ENCODE results near the gene TRIM14. TPM values are rescaled to one million over a fixed set of nuclear protein-coding genes. Genes with fewer than 3 reads are reported as not detected.

The TRIM14 gene
- total and polyA plus RNA-seq, 7 experiments from 2014 or later, result 54.1 to 114 (median 79.7) TPM

- Mint-ChIP-seq H3K27me3 (no peaks in the 10 kb centered on the region), H3K9me3 (peaks cover 0 to 2% (median 0%) of the 10 kb centered on the region in 11 donors), H3K4me1 (peaks cover 8 to 38% (median 29%) of the 10 kb centered on the region in 7 donors), H3K4me3 (peak overlapping the region; percentile 93 to 100 (median 95)), H3K36me3 (peaks cover 4 to 11% (median 7%) of the 10 kb centered on the region in 5 donors), H3K27ac (peak overlapping the region; percentile 93 to 100 (median 97))
- Histone ChIP-seq H3K4me3 (ENCODE audit: low read length) (peak overlapping the region; percentile 73), H3K27ac (ENCODE audit: low read depth, low read length) (peak overlapping the region; percentile 93), H3K27me3 (ENCODE audit: control insufficient read depth in 2 of 2, insufficient read depth in 2 of 2, low read length in 2 of 2) (no peaks in the 10 kb centered on the region), H3K9me3 (ENCODE audit: control insufficient read depth in 2 of 3, low read length in 3 of 3) (no peaks in the 10 kb centered on the region), H3K36me3 (ENCODE audit: control insufficient read depth in 2 of 3, insufficient read depth in 3 of 3, low read length in 3 of 3) (peaks cover 0 to 13% (median 0%) of the 10 kb centered on the region in 3 experiments), H3K4me1 (ENCODE audit: control insufficient read depth in 2 of 2, insufficient read depth in 2 of 2, low read length in 2 of 2) (peaks cover 9 to 22% of the 10 kb centered on the region in 2 donors)
- ChIA-PET POLR2A (interaction anchor here (0.5 to 3.5 kb wide), 19 partner anchors 10 to 360 kb away, joined by 3 to 25 read pairs (median 4); partner anchors contain the start of genes ANP32B, TBC1D2, TRMO and XPA), CTCF (interaction anchor here (0.6 to 1.8 kb wide), 4 partner anchors 12 to 61 kb away, joined by 3 to 7 read pairs (median 4); partner anchors contain the start of gene TRIM14)
- intact Hi-C loops (cut with micrococcal nuclease), result loop anchor here (1.0 to 2.0 kb wide), 8 partner anchors 18 to 424 kb away; partner anchors contain the start of genes ANP32B (in 1 of the 2), CORO2A (in 1 of the 2), NCBP1 (in 1 of the 2) and TBC1D2 (in 1 of the 2)
- no peak for ATAC-seq
- peak in 4 of 9 donors; percentile 20 to 43 (median 26) for DNase-seq
These were observed 61.8 kb downstream of the TRIM14 start for GRCh38 chr9:98057138-98057799.

GRCh38 chr9:98056269-98057137 is 62.5 kb downstream of the TRIM14 start, which contains the start of gene NANS:
TSS of gene NANS (plus strand) at chr9:98056732. CDS start at chr9:98056809, 77 bp downstream.
- Mint-ChIP-seq H3K36me3 (peaks cover 4 to 7% (median 5%) of the 10 kb centered on the region in 5 donors), H3K4me3 (peak within 1 kb of the TSS; percentile 93 to 100 (median 95)), H3K27ac (peak within 1 kb of the TSS; percentile 93 to 100 (median 97)), H3K4me1 (peaks cover 6 to 40% (median 27%) of the 10 kb centered on the region in 7 donors), H3K27me3 (no peaks in the 10 kb centered on the region), H3K9me3 (peaks cover 0 to 2% (median 0%) of the 10 kb centered on the region in 11 donors)
- ChIA-PET POLR2A (interaction anchor here (0.5 to 3.5 kb wide), 22 partner anchors 9 to 423 kb away, joined by 3 to 25 read pairs (median 4); partner anchors contain the start of genes ANP32B, NCBP1, TBC1D2 and TRMO), CTCF (interaction anchor here (1.2 to 1.8 kb wide), 3 partner anchors 12 to 62 kb away, joined by 4 to 7 read pairs (median 4); partner anchors contain the start of gene TRIM14)
- H3K9me3 ChIP-seq (ENCODE audit: control insufficient read depth in 2 of 3, low read length in 3 of 3), result no peaks in the 10 kb centered on the region
- peak; percentile 84 to 93 (median 91) for DNase-seq
- ATAC-seq, result peak; percentile 99
- peak within 1 kb of the TSS; percentile 93 for H3K27ac ChIP-seq (ENCODE audit: low read depth, low read length)
- intact Hi-C loops (cut with micrococcal nuclease), result loop anchor here (1.0 to 2.0 kb wide), 13 partner anchors 11 to 424 kb away; partner anchors contain the start of genes ANP32B (in 2 of the 2), TBC1D2 (in 2 of the 2), CORO2A (in 1 of the 2) and NCBP1 (in 1 of the 2)
- peak within 1 kb of the TSS; percentile 73 for H3K4me3 ChIP-seq (ENCODE audit: low read length)
- no peaks in the 10 kb centered on the region for H3K27me3 ChIP-seq (ENCODE audit: control insufficient read depth in 2 of 2, insufficient read depth in 2 of 2, low read length in 2 of 2)
- H3K4me1 ChIP-seq (ENCODE audit: control insufficient read depth in 2 of 2, insufficient read depth in 2 of 2, low read length in 2 of 2), result peaks cover 9 to 22% of the 10 kb centered on the region in 2 donors
- peaks cover 0 to 7% (median 0%) of the 10 kb centered on the region in 3 experiments for H3K36me3 ChIP-seq (ENCODE audit: control insufficient read depth in 2 of 3, insufficient read depth in 3 of 3, low read length in 3 of 3)

DNA sequence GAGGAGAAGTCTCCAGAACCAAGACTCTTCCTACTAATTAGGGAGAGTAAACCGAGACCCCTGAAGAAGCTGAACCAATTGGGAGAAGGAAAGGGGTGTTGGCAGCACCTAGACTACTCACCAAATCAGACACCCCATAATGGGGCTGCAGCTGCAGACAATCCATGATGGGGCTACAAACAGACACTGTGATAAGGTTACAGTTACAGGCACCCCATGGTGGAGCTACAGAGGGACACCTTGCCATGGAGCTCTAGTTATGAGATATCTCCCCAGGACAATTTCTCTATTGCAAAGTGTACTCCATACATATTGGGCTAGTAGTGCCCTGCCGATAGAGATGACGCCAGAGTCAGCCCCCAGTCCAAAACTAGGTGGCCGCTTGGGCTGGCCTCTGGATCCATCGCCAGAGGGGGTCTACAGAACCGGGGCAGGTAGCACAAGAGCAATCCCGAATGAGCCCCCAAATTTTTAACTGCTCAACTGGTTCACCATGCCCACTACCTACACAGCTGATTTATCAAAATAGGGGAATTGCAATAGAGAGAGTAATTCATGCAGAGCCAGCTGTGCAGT is 64.6 kb downstream of the TRIM14 start:
- Mint-ChIP-seq H3K4me3 (no peak overlapping the region), H3K36me3 (peaks cover 0 to 8% (median 0%) of the 10 kb centered on the region in 5 donors), H3K9me3 (no peaks in the 10 kb centered on the region), H3K27ac (peak overlapping the region in 4 of 9 donors; percentile 10 to 97 (median 50)), H3K27me3 (no peaks in the 10 kb centered on the region), H3K4me1 (peaks cover 6 to 48% (median 33%) of the 10 kb centered on the region in 7 donors)
- Histone ChIP-seq H3K4me1 (ENCODE audit: control insufficient read depth in 2 of 2, insufficient read depth in 2 of 2, low read length in 2 of 2) (peaks cover 9 to 22% of the 10 kb centered on the region in 2 donors), H3K36me3 (ENCODE audit: control insufficient read depth in 2 of 3, insufficient read depth in 3 of 3, low read length in 3 of 3) (no peaks in the 10 kb centered on the region), H3K9me3 (ENCODE audit: control insufficient read depth in 2 of 3, low read length in 3 of 3) (no peaks in the 10 kb centered on the region), H3K4me3 (ENCODE audit: low read length) (no peak overlapping the region), H3K27ac (ENCODE audit: low read depth, low read length) (no peak overlapping the region), H3K27me3 (ENCODE audit: control insufficient read depth in 2 of 2, insufficient read depth in 2 of 2, low read length in 2 of 2) (no peaks in the 10 kb centered on the region)
- ChIA-PET POLR2A (interaction anchor here (0.7 to 1.3 kb wide), 2 partner anchors 9 to 365 kb away, joined by 3 to 6 read pairs; no protein-coding TSS in a partner anchor), CTCF (interaction anchor here (0.7 to 0.9 kb wide), 2 partner anchors 17 to 132 kb away, joined by 3 read pairs; no protein-coding TSS in a partner anchor)
- intact Hi-C loops (cut with micrococcal nuclease), result no loop called here
- ATAC-seq, result no peak
- DNase-seq, result no peak

DNA sequence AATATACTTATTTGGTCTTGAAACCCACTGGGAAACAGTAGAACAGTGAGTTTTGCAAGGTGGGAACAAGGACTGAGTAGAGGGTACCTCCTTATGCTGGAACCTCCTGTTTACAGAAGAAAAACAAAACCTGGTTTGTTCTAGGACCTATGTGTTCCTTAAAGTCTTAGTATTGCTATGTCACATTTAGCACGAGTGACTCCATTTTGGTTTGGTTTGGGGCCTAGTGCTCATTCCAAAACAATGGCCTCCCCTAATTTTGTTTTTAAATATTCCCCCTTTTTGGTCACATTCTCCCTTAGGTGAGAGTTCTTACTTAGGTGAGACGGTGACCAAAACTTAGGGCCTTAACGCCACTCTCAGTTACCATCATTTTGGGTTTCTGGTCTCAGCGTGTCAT is 68.7 kb downstream of the TRIM14 start:
- ChIA-PET CTCF (interaction anchor here (0.7 kb wide), 1 partner anchor 272 kb away, joined by 4 read pairs; no protein-coding TSS in a partner anchor), POLR2A (interaction anchor here (1.0 kb wide), 1 partner anchor 8 kb away, joined by 3 read pairs; no protein-coding TSS in a partner anchor)
- Mint-ChIP-seq H3K27me3 (no peaks in the 10 kb centered on the region), H3K36me3 (peaks cover 0 to 18% (median 0%) of the 10 kb centered on the region in 5 donors), H3K27ac (peak overlapping the region in 1 of 9 donors; percentile 63), H3K4me3 (no peak overlapping the region), H3K4me1 (peaks cover 4 to 55% (median 37%) of the 10 kb centered on the region in 7 donors), H3K9me3 (peaks cover 0 to 1% (median 0%) of the 10 kb centered on the region in 11 donors)
- ATAC-seq (no peak), DNase-seq (no peak)
- Histone ChIP-seq H3K9me3 (ENCODE audit: control insufficient read depth in 2 of 3, low read length in 3 of 3) (no peaks in the 10 kb centered on the region), H3K4me1 (ENCODE audit: control insufficient read depth in 2 of 2, insufficient read depth in 2 of 2, low read length in 2 of 2) (no peaks in the 10 kb centered on the region), H3K27ac (ENCODE audit: low read depth, low read length) (no peak overlapping the region), H3K27me3 (ENCODE audit: control insufficient read depth in 2 of 2, insufficient read depth in 2 of 2, low read length in 2 of 2) (no peaks in the 10 kb centered on the region), H3K36me3 (ENCODE audit: control insufficient read depth in 2 of 3, insufficient read depth in 3 of 3, low read length in 3 of 3) (no peaks in the 10 kb centered on the region), H3K4me3 (ENCODE audit: low read length) (no peak overlapping the region)
- intact Hi-C loops (cut with micrococcal nuclease), result no loop called here

DNA sequence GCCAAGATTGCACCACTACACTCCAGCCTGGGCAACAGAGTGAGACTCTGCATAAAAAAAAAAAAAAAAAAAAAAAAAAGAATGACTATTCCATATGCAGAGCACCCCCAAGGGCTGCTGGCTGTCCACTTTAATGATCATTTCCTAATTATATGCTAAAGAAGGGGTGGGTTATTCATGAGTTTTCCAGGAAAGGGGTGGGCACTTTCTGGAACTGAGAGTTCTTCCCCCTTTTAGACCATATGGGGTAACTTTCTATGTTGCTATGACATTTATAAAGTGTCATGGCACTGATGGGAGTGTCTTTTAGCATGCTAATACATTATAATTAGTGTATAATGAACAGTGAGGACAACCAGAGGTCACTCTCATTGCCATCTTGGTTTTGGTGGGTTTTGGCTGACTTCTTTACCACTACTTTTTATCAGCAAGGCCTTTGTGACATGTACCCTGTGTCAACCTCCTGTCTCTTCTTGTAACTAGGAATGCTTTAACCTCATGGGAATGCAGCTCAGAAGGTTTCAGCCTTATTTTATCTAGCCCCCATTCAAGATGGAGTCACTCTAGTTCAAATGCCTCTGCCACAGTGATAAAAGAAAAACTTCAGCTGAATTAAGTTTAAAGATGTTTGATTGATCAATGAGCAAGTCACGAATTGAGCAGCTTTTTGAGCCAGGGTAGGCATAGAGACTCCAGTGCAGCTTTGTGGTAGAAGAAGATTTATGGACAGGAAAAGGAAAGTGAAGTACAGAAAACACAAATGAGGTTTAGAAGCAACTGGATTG is 69.5 kb downstream of the TRIM14 start:
- peaks cover 0 to 23% (median 0%) of the 10 kb centered on the region in 5 donors for H3K36me3 Mint-ChIP-seq

More for the DNA sequence above, 69.5 kb downstream of the TRIM14 start:
- Histone ChIP-seq H3K27ac (ENCODE audit: low read depth, low read length) (no peak overlapping the region), H3K4me3 (ENCODE audit: low read length) (no peak overlapping the region), H3K27me3 (ENCODE audit: control insufficient read depth in 2 of 2, insufficient read depth in 2 of 2, low read length in 2 of 2) (no peaks in the 10 kb centered on the region), H3K9me3 (ENCODE audit: control insufficient read depth in 2 of 3, low read length in 3 of 3) (no peaks in the 10 kb centered on the region), H3K36me3 (ENCODE audit: control insufficient read depth in 2 of 3, insufficient read depth in 3 of 3, low read length in 3 of 3) (no peaks in the 10 kb centered on the region), H3K4me1 (ENCODE audit: control insufficient read depth in 2 of 2, insufficient read depth in 2 of 2, low read length in 2 of 2) (peaks cover 0 to 8% of the 10 kb centered on the region in 2 donors)
- peaks cover 0 to 5% (median 0%) of the 10 kb centered on the region in 11 donors for H3K9me3 Mint-ChIP-seq
- peak overlapping the region in 1 of 10 donors; percentile 35 for H3K4me3 Mint-ChIP-seq
- POLR2A ChIA-PET, result interaction anchor here (0.6 to 1.0 kb wide), 2 partner anchors 9 to 282 kb away, joined by 3 to 4 read pairs; no protein-coding TSS in a partner anchor
- intact Hi-C loops (cut with micrococcal nuclease), result no loop called here
- CTCF ChIA-PET, result interaction anchor here (0.7 kb wide), 1 partner anchor 271 kb away, joined by 4 read pairs; no protein-coding TSS in a partner anchor
- H3K27me3 Mint-ChIP-seq, result no peaks in the 10 kb centered on the region
- no peak for ATAC-seq
- no peak for DNase-seq
- peaks cover 8 to 57% (median 40%) of the 10 kb centered on the region in 7 donors for H3K4me1 Mint-ChIP-seq
- peak overlapping the region in 6 of 9 donors; percentile 19 to 83 (median 55) for H3K27ac Mint-ChIP-seq
